ENCODE measurements around the gene TYW3.

GRCh38 chr1:74699331-74699730, 33.6 kb upstream of the TYW3 start:
- no peak for TF ChIP-seq POLR2A (IDR thresholded peaks at IDR 0.05; ENCODE audit: control extremely low read depth in 1 of 2, low read depth in 2 of 2, low read length in 2 of 2)
- no peak for TF ChIP-seq CTCF (IDR thresholded peaks at IDR 0.05; ENCODE audit: control extremely low read depth in 1 of 3, insufficient read depth in 1 of 3, low read depth in 1 of 3, low read length in 3 of 3)
- TF ChIP-seq EZH2 (IDR thresholded peaks at IDR 0.05; ENCODE audit: low read depth, low read length, severe bottlenecking) = no peak
- TF ChIP-seq RAD21 (IDR thresholded peaks at IDR 0.05 in 1 of 2, conservative IDR thresholded peaks at IDR 0.05 in 1 of 2; ENCODE audit: low read depth in 2 of 2, low read length in 2 of 2) = no peak
- TF ChIP-seq CEBPB (IDR thresholded peaks at IDR 0.05; ENCODE audit: low read depth, low read length) = no peak
- no peak for TF ChIP-seq TAF1 (IDR thresholded peaks at IDR 0.05; ENCODE audit: low read depth, low read length)
- TF ChIP-seq CHD2 (IDR thresholded peaks at IDR 0.05; ENCODE audit: low read length) = no peak
- no peak for TF ChIP-seq EP300 (IDR thresholded peaks at IDR 0.05; ENCODE audit: borderline replicate concordance in 1 of 2, low read depth in 2 of 2, low read length in 2 of 2)
- TF ChIP-seq CHD1 (IDR thresholded peaks at IDR 0.05; ENCODE audit: low read depth, low read length) = no peak
